ENCODE results near the gene USP2.
"Not testable (repeated sequence)": the region's sequence is repeated elsewhere in the genome, so short reads cannot be mapped to it uniquely, and the experiment has no call there.

USP2 gene

GRCh38 chr11:119412072-119412471 is 30.6 kb upstream of the USP2 start:
- DNase-seq, result no peak

GRCh38 chr11:119410501-119410900 is 29.0 kb upstream of the USP2 start:
- DNase-seq, result no peak

- DNase-seq, result no peak
Measured at GRCh38 chr11:119409731-119410130, 28.2 kb upstream of the USP2 start.

GRCh38 chr11:119406005-119406404 is 24.5 kb upstream of the USP2 start:
- peak; percentile 44 for DNase-seq

- not testable (repeated sequence) for DNase-seq
Measured at GRCh38 chr11:119405448-119405847, 24.0 kb upstream of the USP2 start.

GRCh38 chr11:119404872-119405271 is 23.4 kb upstream of the USP2 start:
- DNase-seq, result peak; percentile 51

GRCh38 chr11:119403021-119403420 is 21.5 kb upstream of the USP2 start:
- DNase-seq, result peak; percentile 32

- DNase-seq, result no peak
Measured at GRCh38 chr11:119402470-119402869, 21.0 kb upstream of the USP2 start.

- DNase-seq, result no peak
Measured at GRCh38 chr11:119400860-119401259, 19.4 kb upstream of the USP2 start.

GRCh38 chr11:119397740-119398139 is 16.2 kb upstream of the USP2 start:
- DNase-seq, result no peak

- DNase-seq, result no peak
Measured at GRCh38 chr11:119396835-119397234, 15.3 kb upstream of the USP2 start.

GRCh38 chr11:119391275-119391674 is 9.8 kb upstream of the USP2 start:
- DNase-seq, result no peak

GRCh38 chr11:119389611-119390254 is 8.2 kb upstream of the USP2 start:
- peak; percentile 5 for DNase-seq

- DNase-seq, result no peak
Measured at GRCh38 chr11:119388103-119388502, 6.6 kb upstream of the USP2 start.

- DNase-seq, result no peak
Measured at GRCh38 chr11:119384332-119384731, 2.8 kb upstream of the USP2 start.

- DNase-seq, result not testable (repeated sequence)
Measured at GRCh38 chr11:119382513-119382912, 1.0 kb upstream of the USP2 start.

GRCh38 chr11:119382101-119382500 is 611 bp upstream of the USP2 start:
- no peak for DNase-seq

GRCh38 chr11:119380827-119381180 is 686 bp downstream of the USP2 start:
- DNase-seq, result no peak

GRCh38 chr11:119380160-119380826 is 1.2 kb downstream of the USP2 start:
- no peak for DNase-seq

GRCh38 chr11:119378851-119379465 is 2.5 kb downstream of the USP2 start:
- no peak for DNase-seq

GRCh38 chr11:119377961-119378667 is 3.4 kb downstream of the USP2 start:
- no peak for DNase-seq

GRCh38 chr11:119377112-119377901 is 4.2 kb downstream of the USP2 start:
- no peak for DNase-seq
